HG03558 (cell line): ENCODE results near the gene KRTAP22-2.

Source experiments
- ATAC-seq: cut with Tn5 transposase; IDR thresholded peaks from one replicate; pipeline ENCODE4 v1.9.1; 2021; ENCODE audit warnings: moderate number of reproducible peaks; ENCODE audit not compliant: unreplicated experiment; ENCODE audit errors: extremely low read depth

Gene KRTAP22-2

GRCh38 chr21:30590297-30590696, at the start of gene KRTAP22-2:
Gene KRTAP22-2, minus strand, starts transcription at chr21:30590397.
- no peak for ATAC-seq

GRCh38 chr21:30638686-30639085, 48.5 kb upstream of the KRTAP22-2 start:
- no peak for ATAC-seq

GRCh38 chr21:30634906-30635305, 44.7 kb upstream of the KRTAP22-2 start, which contains the start of gene KRTAP20-2:
Gene KRTAP20-2, plus strand, starts transcription at chr21:30635206. Its CDS starts 58 bp downstream, at chr21:30635264.
- no peak for ATAC-seq

GRCh38 chr21:30629200-30629599, 39.0 kb upstream of the KRTAP22-2 start:
- no peak for ATAC-seq

- no peak for ATAC-seq
Measured at GRCh38 chr21:30628109-30628508, 37.9 kb upstream of the KRTAP22-2 start.

GRCh38 chr21:30625449-30626165, 35.4 kb upstream of the KRTAP22-2 start:
- ATAC-seq, result no peak

GRCh38 chr21:30623362-30623761, 33.2 kb upstream of the KRTAP22-2 start:
- ATAC-seq, result no peak

- ATAC-seq, result no peak
Measured at GRCh38 chr21:30620522-30620921, 30.3 kb upstream of the KRTAP22-2 start, which contains the start of gene KRTAP20-4. Gene KRTAP20-4, plus strand, starts transcription at chr21:30620627.

- ATAC-seq, result no peak
Measured at GRCh38 chr21:30620080-30620479, 29.9 kb upstream of the KRTAP22-2 start.

- no peak for ATAC-seq
Measured at GRCh38 chr21:30616125-30616524, 25.9 kb upstream of the KRTAP22-2 start, which contains the start of gene KRTAP20-1. Gene KRTAP20-1, plus strand, starts transcription at chr21:30616425. Its CDS starts 30 bp downstream, at chr21:30616455.

GRCh38 chr21:30615199-30615598, 25.0 kb upstream of the KRTAP22-2 start:
- no peak for ATAC-seq

GRCh38 chr21:30613836-30614235, 23.6 kb upstream of the KRTAP22-2 start, which contains the start of gene KRTAP6-1:
Gene KRTAP6-1, minus strand, starts transcription at chr21:30613930. Its CDS starts 26 bp downstream, at chr21:30613904.
- no peak for ATAC-seq

GRCh38 chr21:30612132-30612531, 21.9 kb upstream of the KRTAP22-2 start:
- no peak for ATAC-seq

- ATAC-seq, result no peak
Measured at GRCh38 chr21:30605968-30606367, 15.8 kb upstream of the KRTAP22-2 start.

GRCh38 chr21:30600787-30601186, 10.6 kb upstream of the KRTAP22-2 start, which contains the start of gene KRTAP22-1:
Gene KRTAP22-1, plus strand, starts transcription at chr21:30601087.
- ATAC-seq, result no peak

GRCh38 chr21:30598802-30599201, 8.6 kb upstream of the KRTAP22-2 start, which contains the start of gene KRTAP6-2:
Gene KRTAP6-2, minus strand, starts transcription at chr21:30598902. Its CDS starts 28 bp downstream, at chr21:30598874.
- no peak for ATAC-seq

GRCh38 chr21:30592140-30592539, 1.9 kb upstream of the KRTAP22-2 start, which contains the start of gene KRTAP6-3:
Gene KRTAP6-3, plus strand, starts transcription at chr21:30592440. Its CDS starts 6 bp downstream, at chr21:30592446.
- no peak for ATAC-seq

GRCh38 chr21:30582870-30583269, 7.3 kb downstream of the KRTAP22-2 start:
- ATAC-seq, result no peak

GRCh38 chr21:30580132-30580531, 10.1 kb downstream of the KRTAP22-2 start:
- no peak for ATAC-seq

GRCh38 chr21:30579346-30579745, 10.9 kb downstream of the KRTAP22-2 start:
- ATAC-seq, result no peak

- ATAC-seq, result no peak
Measured at GRCh38 chr21:30577766-30578165, 12.4 kb downstream of the KRTAP22-2 start.
